ENCODE measurements around the gene PLCG2.
"Not testable (repeated sequence)": the region's sequence is repeated elsewhere in the genome, so short reads cannot be mapped to it uniquely, and the experiment has no call there.

Gene PLCG2

DNA sequence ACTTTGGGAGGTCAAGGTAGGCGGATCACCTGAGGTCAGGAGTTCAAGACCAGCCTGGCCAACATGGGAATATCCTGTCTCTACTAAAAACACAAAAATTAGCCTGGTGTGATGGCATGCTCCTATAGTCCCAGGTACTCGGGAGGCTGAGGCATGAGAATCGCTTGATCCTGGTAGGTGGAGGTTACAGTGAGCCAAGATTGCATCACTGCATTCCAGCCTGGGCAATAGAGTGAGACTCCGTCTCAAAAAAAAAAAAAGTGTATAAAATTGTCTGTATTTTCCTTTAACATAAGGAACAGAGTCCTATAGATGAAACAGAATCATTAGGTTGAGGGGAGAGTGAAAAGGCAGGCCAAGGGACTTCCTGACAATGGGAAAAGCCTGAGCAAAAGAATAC lies 16.8 kb upstream of the PLCG2 start:
- H3K4me3 ChIP-seq (ENCODE audit: low read length); H3K4me1 ChIP-seq (ENCODE audit: control insufficient read depth, insufficient read depth, low read length); H3K27ac ChIP-seq (ENCODE audit: low read depth, low read length); H3K9ac ChIP-seq (ENCODE audit: low read length); H3K27me3 ChIP-seq (ENCODE audit: control insufficient read depth, insufficient read depth, low read length); H3K36me3 ChIP-seq (ENCODE audit: control insufficient read depth, insufficient read depth, low read length): not testable (repeated sequence)

DNA sequence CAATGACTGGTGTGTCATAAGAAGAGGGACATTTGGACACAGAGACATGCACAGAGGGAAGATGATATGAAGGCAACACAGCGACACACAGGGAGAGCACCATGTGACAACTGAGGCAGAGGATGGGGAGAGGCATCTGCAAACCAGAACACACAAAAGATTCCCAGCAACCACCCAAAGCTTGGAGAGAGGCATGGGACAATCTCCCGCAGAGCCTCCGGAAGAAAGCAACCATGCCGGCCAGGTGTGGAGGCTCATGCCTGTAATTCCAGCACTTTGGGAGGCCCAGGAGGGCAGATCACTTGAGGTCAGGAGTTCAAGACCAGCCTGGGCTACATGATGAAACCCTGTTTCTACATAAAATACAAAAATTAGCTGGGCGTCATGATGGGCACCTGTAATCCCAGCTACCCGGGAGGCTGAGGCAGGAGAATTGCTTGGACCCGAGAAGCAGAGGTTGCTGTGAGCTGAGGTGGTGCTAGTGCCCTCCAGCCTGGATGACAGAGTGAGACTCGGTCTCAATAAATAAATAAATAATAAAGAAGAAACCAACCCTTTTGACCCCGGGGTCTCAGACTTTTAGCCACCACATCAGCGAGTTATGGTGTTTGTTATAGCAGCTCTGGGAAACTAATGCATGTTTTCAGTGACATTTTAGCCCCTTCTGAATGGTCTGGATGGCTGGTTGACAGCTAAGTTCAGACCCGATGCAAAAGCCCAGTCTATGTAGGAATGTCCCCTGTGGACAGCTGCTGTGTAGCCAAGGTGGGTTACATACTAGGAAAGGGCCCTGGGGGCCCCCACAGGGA lies 13.8 kb upstream of the PLCG2 start:
- Histone ChIP-seq H3K27ac (ENCODE audit: low read depth, low read length) (no peak overlapping the region), H3K9ac (ENCODE audit: low read length) (no peak overlapping the region), H3K27me3 (ENCODE audit: control insufficient read depth, insufficient read depth, low read length) (no peaks in the 10 kb centered on the region), H3K4me1 (ENCODE audit: control insufficient read depth, insufficient read depth, low read length) (no peaks in the 10 kb centered on the region), H3K4me3 (ENCODE audit: low read length) (no peak overlapping the region), H3K36me3 (ENCODE audit: control insufficient read depth, insufficient read depth, low read length) (no peaks in the 10 kb centered on the region)

DNA sequence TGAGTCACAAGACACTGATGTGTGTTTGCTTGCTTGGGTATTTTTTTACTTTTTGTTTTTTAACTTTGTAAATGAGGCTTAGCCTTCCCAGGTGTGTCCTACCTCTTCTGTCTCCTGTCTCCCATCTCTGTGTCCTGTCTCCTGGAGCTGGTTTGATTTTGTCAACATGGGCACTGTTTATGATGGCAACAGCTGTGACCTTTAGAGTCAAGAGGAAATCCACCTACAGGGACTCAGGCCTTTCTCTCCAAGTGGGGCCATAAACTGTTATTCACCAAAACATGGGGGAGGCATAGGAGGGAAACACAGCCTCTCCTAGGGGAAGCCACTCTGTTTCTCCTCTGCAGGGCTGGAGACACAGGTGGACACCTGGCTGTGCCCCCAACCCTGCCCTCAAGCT lies 13.1 kb upstream of the PLCG2 start:
- no peak overlapping the region for H3K4me3 ChIP-seq (ENCODE audit: low read length)
- no peaks in the 10 kb centered on the region for H3K27me3 ChIP-seq (ENCODE audit: control insufficient read depth, insufficient read depth, low read length)
- no peaks in the 10 kb centered on the region for H3K4me1 ChIP-seq (ENCODE audit: control insufficient read depth, insufficient read depth, low read length)
- no peak overlapping the region for H3K27ac ChIP-seq (ENCODE audit: low read depth, low read length)
- no peak overlapping the region for H3K9ac ChIP-seq (ENCODE audit: low read length)
- H3K36me3 ChIP-seq (ENCODE audit: control insufficient read depth, insufficient read depth, low read length): no peaks in the 10 kb centered on the region

DNA sequence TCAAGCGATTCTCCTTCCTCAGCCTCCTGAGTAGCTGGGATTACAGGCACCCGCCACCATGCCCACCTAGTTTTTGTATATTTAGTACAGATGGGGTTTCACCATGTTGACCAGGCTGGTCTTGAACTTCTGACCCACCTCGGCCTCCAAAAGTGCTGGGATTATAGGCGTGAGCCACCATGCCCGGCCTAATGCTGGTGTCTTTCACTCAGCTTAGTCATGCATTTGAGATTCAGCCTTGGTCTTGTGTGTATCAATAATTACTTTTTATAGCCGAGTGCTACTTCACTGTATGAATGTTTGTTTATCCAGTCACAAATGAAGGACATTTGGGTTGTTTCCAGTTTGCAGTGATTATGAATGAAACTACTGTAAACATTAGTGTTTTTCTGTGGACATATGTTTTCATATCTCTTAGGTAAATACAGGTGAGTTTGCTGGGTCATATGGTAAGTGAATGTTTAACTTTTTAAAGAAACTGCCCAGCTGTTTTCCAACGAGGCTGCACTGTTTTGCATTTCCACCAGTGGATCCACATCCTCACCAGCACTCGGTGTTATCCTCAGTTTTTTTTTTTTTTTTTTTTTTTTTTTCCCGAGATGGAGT lies 11.0 kb upstream of the PLCG2 start:
- Histone ChIP-seq H3K27ac (ENCODE audit: low read depth, low read length) (no peak overlapping the region), H3K9ac (ENCODE audit: low read length) (no peak overlapping the region), H3K4me3 (ENCODE audit: low read length) (no peak overlapping the region), H3K36me3 (ENCODE audit: control insufficient read depth, insufficient read depth, low read length) (no peaks in the 10 kb centered on the region), H3K4me1 (ENCODE audit: control insufficient read depth, insufficient read depth, low read length) (no peaks in the 10 kb centered on the region), H3K27me3 (ENCODE audit: control insufficient read depth, insufficient read depth, low read length) (no peaks in the 10 kb centered on the region)

DNA sequence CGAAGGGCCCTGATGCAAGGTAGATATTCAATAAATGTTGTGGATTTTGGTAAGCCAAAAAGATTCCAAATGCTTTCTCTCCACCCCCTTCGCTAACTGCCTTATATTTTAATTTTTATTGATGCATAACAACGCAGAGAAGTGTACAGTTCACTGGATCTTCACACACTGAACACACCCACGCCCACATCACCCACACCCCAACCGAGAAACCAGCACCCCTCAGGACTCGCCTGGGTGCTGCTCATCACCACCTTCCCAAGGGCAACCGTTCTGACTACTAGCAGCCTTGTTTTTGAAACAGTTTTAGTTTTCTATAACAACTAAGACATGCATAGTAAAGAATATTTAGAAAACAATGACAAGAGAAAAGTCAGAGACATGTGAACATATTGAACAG lies 9.1 kb upstream of the PLCG2 start:
- Histone ChIP-seq H3K27ac (ENCODE audit: low read depth, low read length) (no peak overlapping the region), H3K9ac (ENCODE audit: low read length) (no peak overlapping the region), H3K36me3 (ENCODE audit: control insufficient read depth, insufficient read depth, low read length) (no peaks in the 10 kb centered on the region), H3K4me1 (ENCODE audit: control insufficient read depth, insufficient read depth, low read length) (no peaks in the 10 kb centered on the region), H3K4me3 (ENCODE audit: low read length) (no peak overlapping the region), H3K27me3 (ENCODE audit: control insufficient read depth, insufficient read depth, low read length) (no peaks in the 10 kb centered on the region)

DNA sequence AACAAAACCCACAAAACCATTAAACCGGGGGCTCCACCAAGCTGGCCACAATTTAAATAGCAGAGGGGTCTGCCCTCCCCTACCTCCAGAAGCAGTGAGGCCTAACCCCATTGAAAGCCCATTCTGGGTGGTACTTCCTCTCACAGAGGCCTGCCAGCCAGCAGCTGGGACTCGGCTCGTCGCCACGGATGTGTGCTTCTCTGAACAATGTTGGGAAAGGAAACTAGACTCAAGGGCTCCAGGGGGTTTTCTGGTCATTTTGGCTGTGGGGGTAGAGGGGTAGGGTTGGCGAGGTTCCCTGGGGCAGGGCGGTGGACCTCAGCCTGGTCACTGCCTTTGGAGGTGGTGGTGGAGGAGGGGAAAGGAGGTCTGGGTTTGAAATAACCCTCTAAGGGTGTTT lies 4.7 kb upstream of the PLCG2 start:
- Histone ChIP-seq H3K27me3 (ENCODE audit: control insufficient read depth, insufficient read depth, low read length) (no peaks in the 10 kb centered on the region), H3K36me3 (ENCODE audit: control insufficient read depth, insufficient read depth, low read length) (no peaks in the 10 kb centered on the region), H3K9ac (ENCODE audit: low read length) (no peak overlapping the region), H3K4me1 (ENCODE audit: control insufficient read depth, insufficient read depth, low read length) (no peaks in the 10 kb centered on the region), H3K4me3 (ENCODE audit: low read length) (no peak overlapping the region), H3K27ac (ENCODE audit: low read depth, low read length) (no peak overlapping the region)

DNA sequence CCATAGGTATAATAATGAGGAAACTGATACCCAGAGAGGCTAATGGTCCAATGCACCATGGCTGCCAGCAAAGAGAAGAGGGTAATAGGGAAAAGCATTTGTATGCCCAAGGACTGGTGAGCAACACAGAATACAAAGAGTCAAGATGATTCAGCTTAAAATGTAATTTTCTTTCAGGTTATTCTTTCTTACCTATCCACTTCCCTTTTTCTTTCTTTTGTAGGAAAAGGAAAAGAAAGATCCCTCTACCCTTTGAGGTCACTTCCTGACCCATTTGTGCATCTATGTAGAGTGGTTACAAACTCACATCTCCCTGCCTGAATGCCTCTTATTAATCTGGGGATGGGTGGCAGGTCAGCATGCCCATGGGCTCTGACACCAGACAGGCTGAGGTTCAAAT lies 3.5 kb upstream of the PLCG2 start:
- Histone ChIP-seq H3K27ac (ENCODE audit: low read depth, low read length) (no peak overlapping the region), H3K36me3 (ENCODE audit: control insufficient read depth, insufficient read depth, low read length) (no peaks in the 10 kb centered on the region), H3K27me3 (ENCODE audit: control insufficient read depth, insufficient read depth, low read length) (no peaks in the 10 kb centered on the region), H3K4me1 (ENCODE audit: control insufficient read depth, insufficient read depth, low read length) (no peaks in the 10 kb centered on the region), H3K9ac (ENCODE audit: low read length) (no peak overlapping the region), H3K4me3 (ENCODE audit: low read length) (no peak overlapping the region)

DNA sequence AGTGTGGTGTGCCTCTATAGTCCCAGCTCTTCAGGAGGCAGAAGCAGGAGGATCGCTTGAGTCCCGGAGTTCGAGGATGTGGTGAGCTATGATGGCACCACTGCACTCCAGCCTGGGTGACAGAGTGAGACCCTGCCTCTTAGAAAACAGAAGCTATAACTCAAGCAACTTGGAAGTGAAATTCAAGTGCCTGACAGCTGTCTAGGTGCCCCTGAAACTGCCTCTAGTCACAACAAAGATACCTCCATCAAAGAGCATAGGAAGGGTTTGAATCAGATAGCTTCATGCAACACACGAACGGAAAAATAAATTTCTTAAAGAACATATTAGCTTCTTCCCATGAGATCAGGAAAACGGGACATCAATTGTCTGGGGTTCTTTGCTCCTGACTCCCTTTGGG lies 860 bp upstream of the PLCG2 start:
- no peaks in the 10 kb centered on the region for H3K4me1 ChIP-seq (ENCODE audit: control insufficient read depth, insufficient read depth, low read length)
- H3K27me3 ChIP-seq (ENCODE audit: control insufficient read depth, insufficient read depth, low read length): peaks cover 4% of the 10 kb centered on the region
- no peak overlapping the region for H3K27ac ChIP-seq (ENCODE audit: low read depth, low read length)
- H3K36me3 ChIP-seq (ENCODE audit: control insufficient read depth, insufficient read depth, low read length): no peaks in the 10 kb centered on the region
- no peak overlapping the region for H3K9ac ChIP-seq (ENCODE audit: low read length)
- H3K4me3 ChIP-seq (ENCODE audit: low read length): no peak overlapping the region

DNA sequence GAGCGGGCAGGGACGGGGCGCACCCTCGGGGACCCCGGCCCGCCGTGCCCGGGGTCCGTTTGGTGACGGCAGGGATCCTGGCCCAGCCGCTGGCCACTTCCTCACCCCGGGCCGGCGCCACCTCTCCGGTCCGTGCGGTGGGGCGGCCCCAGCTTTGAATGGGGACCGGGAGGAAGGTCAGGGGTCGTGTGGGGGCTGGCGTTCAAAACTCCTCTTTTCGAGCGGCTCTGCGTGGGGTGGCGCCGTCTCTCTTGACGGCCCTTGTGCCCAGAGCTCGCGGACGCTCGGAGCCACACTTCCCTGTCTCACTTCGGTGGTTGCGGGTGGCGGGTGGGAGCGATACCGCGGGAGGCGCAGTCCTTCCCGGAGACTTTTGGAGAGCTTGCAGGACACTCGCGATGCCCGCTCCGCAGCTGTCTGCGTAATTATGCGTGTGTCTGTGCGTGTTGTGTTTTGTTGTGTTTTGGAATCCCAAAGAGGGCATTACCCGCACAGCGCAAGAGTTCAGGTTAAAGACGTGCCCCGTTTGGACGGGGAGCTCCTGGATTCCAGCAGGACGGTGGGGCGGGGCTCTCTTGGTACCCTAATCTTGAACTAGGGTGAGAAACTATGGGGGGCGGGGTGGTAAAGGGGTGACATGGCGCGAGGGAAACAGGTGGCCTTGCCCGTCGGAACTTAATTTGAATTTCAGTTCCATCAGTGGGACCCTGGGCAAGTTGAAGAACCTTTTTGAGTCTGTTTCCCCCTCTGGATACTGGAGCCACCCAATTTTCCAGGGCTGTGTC lies 637 bp downstream of the PLCG2 start:
- H3K4me1 ChIP-seq (ENCODE audit: control insufficient read depth, insufficient read depth, low read length): peaks cover 4% of the 10 kb centered on the region
- peaks cover 4% of the 10 kb centered on the region for H3K27me3 ChIP-seq (ENCODE audit: control insufficient read depth, insufficient read depth, low read length)
- H3K9ac ChIP-seq (ENCODE audit: low read length): peak overlapping the region; percentile 4
- H3K4me3 ChIP-seq (ENCODE audit: low read length): peak overlapping the region; percentile 55
- no peaks in the 10 kb centered on the region for H3K36me3 ChIP-seq (ENCODE audit: control insufficient read depth, insufficient read depth, low read length)
- no peak overlapping the region for H3K27ac ChIP-seq (ENCODE audit: low read depth, low read length)

DNA sequence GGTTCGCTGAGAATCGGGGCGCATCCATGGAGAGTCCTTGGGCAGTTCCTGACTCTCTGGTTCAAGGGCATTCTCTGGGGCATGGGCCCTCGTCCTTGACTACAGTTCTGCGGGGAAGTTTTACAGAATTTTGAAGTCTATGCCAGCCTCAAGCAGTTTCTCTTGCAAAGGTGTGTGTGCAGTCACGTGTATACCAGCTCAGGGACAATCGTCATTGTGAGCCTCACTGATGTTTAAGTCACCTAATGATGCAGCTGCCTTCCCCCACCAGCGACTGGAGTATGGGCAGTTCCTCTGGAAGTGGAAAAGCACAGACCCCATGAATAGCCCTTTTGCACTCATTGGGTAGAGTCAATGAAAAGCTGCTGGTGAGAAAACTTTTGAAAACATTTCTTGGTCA lies 1.3 kb downstream of the PLCG2 start:
- Histone ChIP-seq H3K4me3 (ENCODE audit: low read length) (peak overlapping the region; percentile 55), H3K27ac (ENCODE audit: low read depth, low read length) (no peak overlapping the region), H3K9ac (ENCODE audit: low read length) (no peak overlapping the region), H3K36me3 (ENCODE audit: control insufficient read depth, insufficient read depth, low read length) (no peaks in the 10 kb centered on the region), H3K27me3 (ENCODE audit: control insufficient read depth, insufficient read depth, low read length) (peaks cover 4% of the 10 kb centered on the region), H3K4me1 (ENCODE audit: control insufficient read depth, insufficient read depth, low read length) (peaks cover 4% of the 10 kb centered on the region)

DNA sequence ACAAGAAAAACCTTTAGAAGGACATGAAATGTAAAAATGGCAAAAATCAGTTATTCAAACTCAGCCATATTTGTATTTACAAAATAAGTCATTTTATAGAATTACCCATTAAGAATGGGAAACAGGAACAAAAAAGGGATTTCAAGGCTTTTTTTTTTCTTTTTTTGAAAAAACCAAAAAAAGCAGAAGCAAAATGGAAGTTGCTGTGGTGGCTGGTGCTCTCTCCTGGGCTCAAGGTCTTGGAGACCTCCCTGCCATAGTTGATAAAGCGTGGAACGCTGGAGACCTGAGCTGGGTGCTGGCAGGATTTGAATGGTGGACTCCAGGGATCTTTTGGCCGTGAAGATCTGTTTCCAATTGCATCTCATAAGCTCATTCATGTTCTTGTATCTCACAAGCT lies 3.1 kb downstream of the PLCG2 start:
- Histone ChIP-seq H3K9ac (ENCODE audit: low read length) (no peak overlapping the region), H3K36me3 (ENCODE audit: control insufficient read depth, insufficient read depth, low read length) (no peaks in the 10 kb centered on the region), H3K27me3 (ENCODE audit: control insufficient read depth, insufficient read depth, low read length) (peaks cover 4% of the 10 kb centered on the region), H3K4me3 (ENCODE audit: low read length) (no peak overlapping the region), H3K27ac (ENCODE audit: low read depth, low read length) (no peak overlapping the region), H3K4me1 (ENCODE audit: control insufficient read depth, insufficient read depth, low read length) (peaks cover 4% of the 10 kb centered on the region)

DNA sequence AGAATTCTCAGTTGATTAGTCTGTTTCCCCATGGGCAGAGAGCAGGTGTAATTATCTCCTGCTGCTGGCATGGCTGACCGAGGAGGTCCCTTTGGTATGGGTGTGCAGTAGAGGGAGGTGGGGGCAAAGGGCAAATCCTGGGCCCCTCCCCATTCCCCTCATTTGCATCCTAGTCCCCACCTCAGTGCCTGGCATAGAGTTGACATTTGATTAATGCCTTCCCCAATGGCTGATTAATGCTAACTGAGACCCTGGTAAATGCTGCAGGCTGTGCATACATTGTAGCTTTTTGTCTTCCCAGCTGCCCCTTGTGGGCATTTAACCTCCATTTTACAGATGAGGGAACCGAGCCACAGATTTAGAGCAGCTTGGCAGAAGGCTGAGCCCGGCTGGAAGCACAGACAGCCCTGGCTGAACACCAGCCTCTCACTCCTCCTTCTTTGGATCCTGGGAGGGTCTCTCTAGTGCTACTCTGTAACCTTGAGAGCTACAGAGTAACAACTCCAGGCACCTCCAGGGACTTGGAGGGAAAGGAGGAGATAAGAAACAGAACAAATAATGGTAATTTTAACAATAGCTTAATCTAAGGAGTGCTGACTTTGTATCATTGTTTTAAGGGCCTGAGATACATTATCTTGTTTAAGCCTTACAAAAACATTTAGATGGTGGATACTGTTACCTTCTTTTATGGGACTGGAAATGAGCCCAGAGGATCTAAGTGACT lies 5.1 kb downstream of the PLCG2 start:
- Histone ChIP-seq H3K36me3 (ENCODE audit: control insufficient read depth, insufficient read depth, low read length) (no peaks in the 10 kb centered on the region), H3K27ac (ENCODE audit: low read depth, low read length) (no peak overlapping the region), H3K9ac (ENCODE audit: low read length) (no peak overlapping the region), H3K27me3 (ENCODE audit: control insufficient read depth, insufficient read depth, low read length) (peaks cover 4% of the 10 kb centered on the region), H3K4me3 (ENCODE audit: low read length) (peak overlapping the region; percentile 32), H3K4me1 (ENCODE audit: control insufficient read depth, insufficient read depth, low read length) (peaks cover 4% of the 10 kb centered on the region)
